GM12878 (cell line): ENCODE measurements around the gene PRKCB. TPM values are rescaled to one million over a fixed set of nuclear protein-coding genes. Genes with fewer than 3 reads are reported as not detected.

Experiments used
- BCL11A ChIP-seq: IDR thresholded peaks from 2 replicates; pipeline ENCODE4 v1.6.1; 2011; ENCODE audit warnings: low read depth, low read length
- CBX5 ChIP-seq: sonication (generic); IDR thresholded peaks from 2 replicates; pipeline ENCODE4 v1.6.1; 2016; ENCODE audit warnings: low read depth, moderate library complexity, mild to moderate bottlenecking, inconsistent platforms
- EGR1 ChIP-seq, 2 experiments: IDR thresholded peaks; 1 replicate in 1 of 2; 2 replicates in 1 of 2; pipeline ENCODE4 v1.6.1; 2011 to 2012; ENCODE audit warnings: low read depth in 2 of 2, low read length in 2 of 2, borderline replicate concordance in 1 of 2, mild to moderate bottlenecking in 1 of 2, moderate library complexity in 1 of 2
- KAT2A ChIP-seq: conservative IDR thresholded peaks from 2 replicates; pipeline ENCODE4 v1.6.1; 2011; ENCODE audit warnings: low read depth, low read length; ENCODE audit not compliant: control insufficient read depth
- MYC ChIP-seq: IDR thresholded peaks from 2 replicates; pipeline ENCODE4 v1.6.1; 2011; ENCODE audit warnings: mild to moderate bottlenecking, low read length, moderate library complexity, inconsistent platforms; ENCODE audit not compliant: insufficient read depth, insufficient replicate concordance, insufficient read length, severe bottlenecking
- NFYB ChIP-seq: IDR thresholded peaks from 2 replicates; pipeline ENCODE4 v1.6.1; 2011; ENCODE audit warnings: low read depth, mild to moderate bottlenecking, low read length, improper control_type of control experiment, moderate library complexity; ENCODE audit not compliant: insufficient read depth
- STAT1 ChIP-seq: fragments of 450-650 bp; conservative IDR thresholded peaks from 2 replicates; pipeline ENCODE4 v1.6.1; 2014; ENCODE audit warnings: antibody characterized with exemption, mild to moderate bottlenecking
- polyA plus RNA-seq, 11 experiments: library from polyadenylated mRNA; depleted of rRNA in 4 of 11; unstranded in 6 of 11; stranded (reverse) in 5 of 11; fragments of >200 nt; fragmentation: Nextera tagmentation in 4 of 11; fragmentation: Illumina TruSeq in 1 of 11; extraction: Ambion mirVana in 4 of 11; extraction: Trizol in 1 of 11; gene quantifications; 1 replicate in 1 of 11; 2 replicates in 10 of 11; pipeline versions ENCODE4 v1.2.1 to v1.2.3, GENCODE V29; 2011 to 2016; ENCODE audit warnings: inconsistent platforms in 2 of 11, missing spikeins in 2 of 11, low read depth in 1 of 11
- total RNA-seq, 4 experiments: library from RNA; depleted of rRNA in 3 of 4; stranded (reverse); fragments of >200 nt in 3 of 4; fragmentation: Illumina TruSeq in 1 of 4; extraction: Trizol in 1 of 4; gene quantifications; 2 replicates each; pipeline versions ENCODE4 v1.2.1 to v1.2.3, GENCODE V29; 2013 to 2021
- TF ChIP-seq, protein P1 (sequence below): fragments of 450-650 bp; formaldehyde crosslinking; IDR thresholded peaks from 2 replicates; pipeline ENCODE4 v1.5.0; 2022; ENCODE audit warnings: mild to moderate bottlenecking, missing genetic modification characterization

The PRKCB gene
- total and polyA plus RNA-seq, 10 of the 15 experiments (the other 5 are each of a cell fraction or from before 2014, with no cell fraction given): 21.4 to 158 (median 97.3) TPM

- TF ChIP-seq, protein P1, sequence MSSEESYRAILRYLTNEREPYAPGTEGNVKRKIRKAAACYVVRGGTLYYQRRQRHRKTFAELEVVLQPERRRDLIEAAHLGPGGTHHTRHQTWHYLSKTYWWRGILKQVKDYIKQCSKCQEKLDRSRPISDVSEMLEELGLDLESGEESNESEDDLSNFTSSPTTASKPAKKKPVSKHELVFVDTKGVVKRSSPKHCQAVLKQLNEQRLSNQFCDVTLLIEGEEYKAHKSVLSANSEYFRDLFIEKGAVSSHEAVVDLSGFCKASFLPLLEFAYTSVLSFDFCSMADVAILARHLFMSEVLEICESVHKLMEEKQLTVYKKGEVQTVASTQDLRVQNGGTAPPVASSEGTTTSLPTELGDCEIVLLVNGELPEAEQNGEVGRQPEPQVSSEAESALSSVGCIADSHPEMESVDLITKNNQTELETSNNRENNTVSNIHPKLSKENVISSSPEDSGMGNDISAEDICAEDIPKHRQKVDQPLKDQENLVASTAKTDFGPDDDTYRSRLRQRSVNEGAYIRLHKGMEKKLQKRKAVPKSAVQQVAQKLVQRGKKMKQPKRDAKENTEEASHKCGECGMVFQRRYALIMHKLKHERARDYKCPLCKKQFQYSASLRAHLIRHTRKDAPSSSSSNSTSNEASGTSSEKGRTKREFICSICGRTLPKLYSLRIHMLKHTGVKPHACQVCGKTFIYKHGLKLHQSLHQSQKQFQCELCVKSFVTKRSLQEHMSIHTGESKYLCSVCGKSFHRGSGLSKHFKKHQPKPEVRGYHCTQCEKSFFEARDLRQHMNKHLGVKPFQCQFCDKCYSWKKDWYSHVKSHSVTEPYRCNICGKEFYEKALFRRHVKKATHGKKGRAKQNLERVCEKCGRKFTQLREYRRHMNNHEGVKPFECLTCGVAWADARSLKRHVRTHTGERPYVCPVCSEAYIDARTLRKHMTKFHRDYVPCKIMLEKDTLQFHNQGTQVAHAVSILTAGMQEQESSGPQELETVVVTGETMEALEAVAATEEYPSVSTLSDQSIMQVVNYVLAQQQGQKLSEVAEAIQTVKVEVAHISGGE (CRISPR knock-in tag): no peak
- no peak for TF ChIP-seq MYC
- TF ChIP-seq NFYB: no peak
- no peak for TF ChIP-seq KAT2A
- TF ChIP-seq CBX5: no peak
- TF ChIP-seq BCL11A: no peak
- no peak for TF ChIP-seq STAT1
- no peak for TF ChIP-seq EGR1 (IDR thresholded peaks at IDR 0.05; ENCODE audit: borderline replicate concordance in 1 of 2, low read depth in 2 of 2, low read length in 2 of 2)
Measured at GRCh38 chr16:24011237-24011636, 175.5 kb downstream of the PRKCB start (continued).
